Stimulated activated naive CD4-positive, alpha-beta T cell (primary cell): Measurements from ENCODE around the gene VWA3B.
"Not testable (repeated sequence)": the region's sequence is repeated elsewhere in the genome, so short reads cannot be mapped to it uniquely, and the experiment has no call there.

Experiments
- DNase-seq, 6 experiments: peaks; one replicate each; lab custom pipeline; 2025; lab: John Stamatoyannopoulos, UW

Gene VWA3B

DNA sequence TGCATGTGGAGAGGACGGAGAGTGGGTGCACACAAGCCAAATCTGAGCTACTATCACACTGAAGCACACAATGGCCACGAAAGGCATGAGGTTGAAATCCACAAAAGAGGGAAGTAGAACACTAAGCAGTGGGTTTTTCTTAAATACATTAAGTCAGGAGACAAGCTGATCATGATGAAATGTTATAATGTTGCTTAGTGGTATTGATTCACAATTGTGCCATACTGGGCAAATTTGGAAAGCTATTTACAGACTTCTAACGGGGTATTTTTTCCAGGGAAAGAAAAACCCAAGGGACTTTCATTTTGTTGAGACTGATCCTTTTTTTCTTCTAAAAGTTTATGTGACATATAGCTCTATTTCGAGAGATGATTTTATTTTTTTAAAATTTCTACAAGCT, 158.5 kb downstream of the VWA3B start:
- no peak for DNase-seq

- DNase-seq: no peak
These were observed 160.4 kb downstream of the VWA3B start for GRCh38 chr2:98247383-98247782.

GRCh38 chr2:98252038-98252773, 165.2 kb downstream of the VWA3B start:
- DNase-seq: no peak

DNA sequence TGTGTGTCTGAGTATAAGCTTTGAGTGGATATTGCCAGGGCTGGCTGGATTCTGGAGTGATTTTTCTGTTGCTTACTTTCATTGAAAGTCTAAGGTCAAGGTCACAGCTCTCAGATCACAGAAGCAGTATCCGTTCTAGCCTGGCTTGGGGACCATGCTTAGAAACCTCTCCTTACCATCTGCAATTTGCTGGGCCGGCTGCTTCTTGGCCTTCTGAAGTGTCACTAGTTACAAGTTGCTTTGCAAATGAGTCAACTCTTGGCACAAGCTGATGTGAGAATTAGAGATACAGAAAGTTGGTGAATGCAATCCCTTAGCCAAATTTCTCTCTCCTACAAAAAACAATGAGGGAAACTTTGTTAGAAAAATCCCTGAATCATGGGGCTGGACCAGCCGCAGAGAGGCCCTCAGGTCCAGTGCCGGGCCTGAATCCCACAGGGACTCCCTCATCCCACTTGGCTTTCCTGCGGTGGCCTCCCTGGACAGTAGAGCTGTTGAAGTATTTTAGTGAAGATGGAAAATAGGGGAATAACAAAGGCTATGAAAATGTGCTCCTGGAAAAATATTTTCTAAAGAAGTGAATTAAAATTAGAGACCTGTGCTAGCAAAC, 166.6 kb downstream of the VWA3B start:
- no peak for DNase-seq

GRCh38 chr2:98254504-98255059, 167.6 kb downstream of the VWA3B start:
- DNase-seq: no peak

DNA sequence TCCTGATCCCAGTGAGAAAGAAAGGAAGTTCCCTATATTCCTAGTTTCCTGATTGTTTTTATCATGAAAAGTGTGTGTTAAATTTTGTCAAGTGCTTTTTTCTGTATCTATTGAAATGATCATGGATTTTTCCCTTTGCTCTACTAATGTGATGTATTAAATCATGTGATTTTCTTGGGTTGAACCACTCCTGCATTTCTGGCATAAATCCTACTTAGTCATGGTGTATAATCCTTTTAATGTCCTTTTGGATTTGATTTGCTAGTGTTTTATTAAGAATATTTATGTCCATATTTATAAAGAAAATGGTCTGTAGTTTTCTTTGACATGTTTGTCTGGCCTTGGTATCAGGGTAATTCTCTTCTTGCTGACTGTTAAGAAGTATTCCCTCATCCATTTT, 171.9 kb downstream of the VWA3B start:
- no peak for DNase-seq

DNA sequence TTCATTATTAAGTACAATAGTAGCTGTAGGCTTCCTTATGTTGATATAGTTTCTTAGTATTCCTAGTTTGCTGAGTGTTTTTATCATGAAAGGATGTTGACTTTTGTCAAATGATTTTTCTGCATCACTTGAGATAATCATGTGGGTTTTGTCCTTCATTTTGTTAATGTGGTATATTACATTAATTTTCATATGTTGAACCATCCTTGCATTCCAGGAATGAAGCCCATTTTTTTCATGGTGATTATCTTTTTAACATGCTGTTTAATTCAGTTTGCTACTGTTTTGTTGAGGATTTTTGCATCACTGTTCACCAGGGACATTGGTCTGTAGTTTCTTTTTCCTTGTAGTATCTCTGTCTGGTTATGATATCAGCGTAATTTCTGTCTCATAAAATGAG, 176.4 kb downstream of the VWA3B start:
- DNase-seq: no peak

DNA sequence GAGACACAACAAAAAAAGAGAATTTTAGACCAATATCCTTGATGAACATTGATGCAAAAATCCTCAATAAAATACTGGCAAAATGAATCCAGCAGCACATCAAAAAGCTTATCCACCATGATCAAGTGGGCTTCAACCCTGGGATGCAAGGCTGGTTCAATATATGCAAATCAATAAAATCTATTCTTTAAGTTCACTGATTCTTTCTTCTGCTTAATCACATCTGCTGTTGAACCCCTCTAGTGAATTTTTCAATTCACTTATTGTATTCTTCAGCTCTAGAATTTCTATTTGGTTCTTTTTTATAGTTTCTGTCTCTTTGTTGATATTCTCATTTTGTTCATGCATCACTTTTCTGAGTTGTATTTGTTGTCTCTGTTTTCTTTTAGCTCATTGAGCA, 181.3 kb downstream of the VWA3B start:
- DNase-seq: not testable (repeated sequence)

DNA sequence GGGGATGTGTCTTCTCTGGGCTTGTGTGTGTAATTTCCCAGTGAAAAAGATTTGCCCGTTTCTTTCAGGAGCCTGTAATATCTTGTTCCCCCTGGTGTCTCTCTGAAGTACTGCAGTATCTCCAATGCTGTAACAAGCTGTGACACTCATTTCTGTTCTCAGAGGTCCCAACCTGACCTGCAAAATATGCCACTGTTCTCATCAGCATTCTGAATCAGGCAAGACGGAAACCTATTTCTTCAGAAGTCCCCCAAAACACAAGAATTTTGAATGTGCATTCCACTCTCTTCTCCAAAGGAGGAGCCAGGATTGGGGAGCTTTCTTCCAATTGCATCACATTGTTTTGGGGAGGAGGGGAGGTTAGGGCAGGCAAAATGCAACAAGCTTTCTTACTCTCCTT, 182.3 kb downstream of the VWA3B start:
- peak in 1 of 6 experiments; percentile 1 for DNase-seq

DNA sequence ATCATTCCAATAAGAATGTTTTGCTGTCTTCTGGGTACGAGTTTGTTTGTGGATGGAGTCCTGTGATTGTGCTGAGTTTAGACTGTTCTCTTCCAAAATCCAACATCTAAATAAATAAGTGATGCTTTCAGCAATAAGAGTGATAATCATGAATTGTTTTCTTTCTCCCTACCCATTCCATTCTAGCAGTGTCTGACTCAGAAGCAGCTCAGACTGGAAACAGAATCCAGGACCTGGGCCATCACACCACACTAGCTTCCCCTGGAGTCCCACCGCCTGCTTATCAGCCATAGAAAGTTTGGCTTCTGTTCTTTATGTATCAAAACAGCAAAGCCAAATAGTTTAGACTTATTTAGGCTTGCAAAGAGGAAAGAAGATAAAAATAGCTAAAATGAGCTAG, 182.9 kb downstream of the VWA3B start:
- DNase-seq: no peak

DNA sequence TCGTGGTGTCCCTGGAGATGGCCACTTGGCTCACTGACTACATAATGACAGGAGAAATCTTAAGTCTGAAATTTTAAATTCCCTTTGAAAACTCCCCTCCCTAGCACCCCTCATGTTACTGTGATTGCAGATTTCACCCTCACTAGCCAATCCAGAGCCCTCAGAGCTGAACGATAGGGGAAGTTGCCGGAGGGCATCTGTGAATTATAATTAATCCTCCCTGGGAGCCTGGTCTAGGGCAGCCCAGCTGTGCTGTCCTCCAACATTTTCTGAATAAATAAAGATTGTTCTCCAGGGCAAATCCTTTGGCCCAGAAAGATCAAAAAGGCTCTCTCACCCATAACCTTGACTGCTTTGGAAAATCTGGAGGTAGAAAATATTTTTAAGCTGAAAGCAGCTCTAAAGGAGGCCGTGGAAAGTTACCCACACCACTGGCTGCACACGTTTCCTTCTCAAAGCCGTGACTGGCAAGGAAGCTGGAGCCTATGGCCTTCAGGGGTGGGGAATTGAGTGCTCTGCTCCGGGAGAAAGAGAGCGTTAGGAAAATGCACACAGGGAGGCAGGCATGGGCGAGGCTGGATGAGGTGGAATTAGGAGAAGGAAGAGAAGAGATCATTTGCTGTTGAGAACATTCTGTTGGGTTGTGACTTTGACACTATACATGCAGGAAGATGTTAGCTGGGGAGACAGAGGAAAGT, 190.3 kb downstream of the VWA3B start:
- no peak for DNase-seq

DNA sequence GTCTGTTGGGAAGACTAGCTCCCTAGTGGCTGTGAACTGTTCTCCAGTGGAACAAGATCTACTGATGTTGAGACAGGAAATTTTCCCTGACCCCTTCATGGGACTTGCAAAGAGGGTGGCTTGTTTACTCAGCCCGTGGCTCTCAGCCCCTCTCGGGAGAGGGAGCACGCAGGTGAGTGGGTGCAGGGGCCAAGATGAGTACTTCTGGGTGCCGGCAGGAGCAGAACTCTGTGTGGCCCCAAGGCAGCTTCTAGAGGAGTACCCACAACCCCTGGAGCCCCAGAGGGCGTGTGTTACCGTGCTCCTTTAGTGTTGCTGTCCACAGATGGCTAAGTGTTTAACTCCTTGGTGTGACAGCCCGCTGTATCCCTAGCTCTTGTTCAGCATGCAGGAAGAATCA, 191.1 kb downstream of the VWA3B start:
- DNase-seq: no peak

DNA sequence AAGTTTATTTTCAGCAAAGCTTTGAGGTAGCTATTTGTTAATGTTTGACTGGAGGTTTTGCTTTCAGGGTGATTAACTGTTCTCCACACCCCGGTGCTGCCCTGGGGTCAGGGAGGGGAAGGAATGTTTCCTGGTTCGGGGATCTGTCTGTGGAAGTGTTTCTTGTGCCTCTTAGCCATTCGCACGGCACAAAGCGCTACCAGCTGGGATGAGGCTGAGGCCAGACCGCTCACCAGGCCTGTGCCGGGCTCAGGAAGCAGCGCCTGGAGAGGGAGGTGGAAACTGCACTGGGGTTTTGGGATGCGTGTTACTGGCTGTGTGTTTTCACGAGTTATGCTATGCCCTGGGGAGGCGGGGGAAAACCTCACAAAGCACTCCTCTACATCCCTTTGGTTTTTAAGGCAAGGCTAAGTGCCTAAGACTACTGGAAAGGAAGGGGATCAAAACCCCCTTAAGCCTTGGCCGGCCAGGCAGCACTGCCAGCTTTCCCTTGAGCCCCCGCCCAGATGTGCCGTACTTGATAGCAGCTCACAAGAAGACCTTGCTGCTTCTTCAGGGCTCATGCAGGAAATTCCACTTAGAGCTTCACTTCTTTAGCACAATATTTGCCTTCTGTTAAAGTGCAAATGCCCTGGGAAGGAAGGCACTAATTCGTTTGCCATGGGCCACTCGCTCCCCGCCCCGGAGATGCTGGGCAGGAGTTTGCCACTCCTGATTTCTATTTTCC, 193.6 kb downstream of the VWA3B start:
- no peak for DNase-seq

DNA sequence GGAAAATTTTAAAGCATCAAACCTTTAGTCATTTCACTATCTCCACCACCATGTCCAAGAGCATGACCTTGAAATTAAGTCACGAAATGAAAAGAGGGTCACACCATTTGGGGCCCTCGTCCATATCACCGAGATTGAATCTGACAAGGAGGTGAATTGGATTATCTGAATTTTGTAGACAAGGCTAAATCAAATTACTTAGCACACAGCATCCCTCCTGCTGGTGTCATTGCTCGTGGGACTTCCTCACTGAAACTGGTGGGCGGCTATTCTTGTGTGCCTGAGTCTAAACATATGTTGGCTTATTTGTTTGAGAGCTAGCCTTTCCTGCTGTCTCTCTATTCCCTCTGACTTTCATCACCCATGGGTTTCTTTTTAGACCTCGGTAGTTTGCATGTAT, 194.6 kb downstream of the VWA3B start:
- no peak for DNase-seq

DNA sequence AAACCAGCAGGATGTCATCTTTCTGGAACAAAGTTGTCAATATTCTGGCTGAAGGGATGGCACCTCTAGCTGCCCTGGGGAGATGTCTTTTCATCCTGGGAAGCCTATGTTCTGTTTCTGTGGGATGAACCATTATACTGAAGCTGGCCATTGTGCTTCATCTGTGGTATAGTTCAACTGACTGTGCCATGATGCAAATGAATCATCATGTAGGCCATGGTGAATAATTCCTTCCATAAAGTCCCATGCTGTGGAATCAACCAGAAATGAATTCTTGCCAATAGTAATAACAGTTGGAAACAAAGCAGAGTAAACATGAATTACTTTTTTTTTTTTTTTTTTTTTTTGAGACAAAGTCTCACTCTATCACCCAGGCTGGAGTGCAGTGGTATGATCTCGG, 195.1 kb downstream of the VWA3B start:
- no peak for DNase-seq

- DNase-seq: no peak
These were observed 206.1 kb downstream of the VWA3B start for GRCh38 chr2:98293030-98293429.

DNA sequence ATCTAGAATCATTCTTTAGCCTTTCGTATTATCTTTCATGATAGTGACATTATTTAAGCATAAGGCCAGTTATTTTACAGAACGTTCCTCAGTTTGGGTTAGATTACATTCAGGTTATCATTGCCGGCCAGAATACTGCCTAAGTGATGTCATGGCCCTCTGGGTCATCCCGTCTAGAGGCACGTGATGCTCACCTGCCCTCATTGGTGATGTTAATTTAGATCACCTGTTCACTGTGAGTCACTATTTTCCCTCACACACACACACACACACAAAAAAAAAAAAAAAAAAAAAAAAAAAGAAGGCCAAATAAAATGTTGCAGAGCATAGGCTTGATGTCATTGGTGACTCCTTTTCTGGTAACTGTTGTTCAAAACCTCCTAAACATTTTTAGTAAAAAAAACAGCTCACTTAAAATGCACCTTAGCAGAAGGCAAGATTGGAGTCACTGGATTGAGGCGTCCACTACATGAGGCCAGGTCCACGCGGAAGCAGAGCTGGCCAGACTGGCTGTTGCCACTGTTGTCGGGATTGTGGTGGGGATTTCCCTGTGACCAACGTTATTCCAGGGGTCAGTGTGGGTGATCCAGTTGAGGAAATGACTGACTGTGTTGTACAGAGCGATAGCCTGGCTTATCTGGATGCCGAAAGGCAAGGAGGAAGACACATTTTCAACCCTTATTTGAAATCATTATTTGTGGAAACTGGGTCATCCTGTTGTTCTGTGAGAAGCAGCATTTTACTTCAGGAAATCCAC, 207.1 kb downstream of the VWA3B start:
- no peak for DNase-seq

DNA sequence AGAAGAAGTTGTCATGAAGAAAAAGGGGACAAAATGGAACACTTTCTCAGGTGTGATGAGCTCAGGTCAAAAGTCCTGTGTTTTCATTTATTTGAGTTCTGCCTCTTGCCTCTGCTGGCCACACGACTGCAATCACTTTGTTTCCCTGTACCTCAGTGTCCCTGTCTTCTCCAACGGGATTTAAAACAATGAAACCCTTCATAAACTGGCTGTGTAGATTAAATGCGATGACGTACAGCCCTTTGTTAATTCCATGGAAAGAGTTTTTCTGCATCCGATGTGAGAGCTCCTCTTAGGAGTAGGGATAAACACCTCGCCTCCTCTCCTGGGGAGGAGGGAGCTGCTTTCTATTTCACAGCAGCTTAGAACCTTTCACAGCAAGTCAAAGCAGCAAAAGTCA, 207.7 kb downstream of the VWA3B start:
- DNase-seq: no peak

GRCh38 chr2:98295275-98295674, 208.3 kb downstream of the VWA3B start:
- no peak for DNase-seq

- no peak for DNase-seq
These were observed 208.9 kb downstream of the VWA3B start for GRCh38 chr2:98295721-98296414.

- no peak for DNase-seq
These were observed 209.5 kb downstream of the VWA3B start for GRCh38 chr2:98296440-98296839.
